NOMO-1 treated with dmso at 0.1 percent for 144 hours (cell line): ENCODE data around the gene ADRB2.
"Not testable (repeated sequence)": the region's sequence is repeated elsewhere in the genome, so short reads cannot be mapped to it uniquely, and the experiment has no call there.

Experiments used
- DNase-seq: peaks from one replicate; lab custom pipeline; 2025; ENCODE audit not compliant: unreplicated experiment; lab: John Stamatoyannopoulos, UW

Gene ADRB2

GRCh38 chr5:148826053-148826738 is at the start of gene ADRB2:
TSS of gene ADRB2 (plus strand) at chr5:148826611. CDS start at chr5:148826832, 221 bp downstream.
- peak; percentile 91 for DNase-seq

GRCh38 chr5:148776780-148777179 is 49.6 kb upstream of the ADRB2 start:
- DNase-seq = no peak

- DNase-seq = no peak
Measured at GRCh38 chr5:148778882-148779281, 47.5 kb upstream of the ADRB2 start.

GRCh38 chr5:148780711-148781110 is 45.7 kb upstream of the ADRB2 start:
- DNase-seq = no peak

- no peak for DNase-seq
Measured at GRCh38 chr5:148781766-148782165, 44.6 kb upstream of the ADRB2 start.

- DNase-seq = no peak
Measured at GRCh38 chr5:148785223-148785622, 41.2 kb upstream of the ADRB2 start.

GRCh38 chr5:148786456-148786855 is 40.0 kb upstream of the ADRB2 start:
- no peak for DNase-seq

GRCh38 chr5:148788636-148789035 is 37.8 kb upstream of the ADRB2 start:
- DNase-seq = no peak

- DNase-seq = no peak
Measured at GRCh38 chr5:148790545-148791333, 35.7 kb upstream of the ADRB2 start.

- DNase-seq = no peak
Measured at GRCh38 chr5:148791334-148791667, 35.1 kb upstream of the ADRB2 start.

- DNase-seq = no peak
Measured at GRCh38 chr5:148791696-148792095, 34.7 kb upstream of the ADRB2 start.

GRCh38 chr5:148792744-148793143 is 33.7 kb upstream of the ADRB2 start:
- DNase-seq = no peak

GRCh38 chr5:148793261-148793660 is 33.1 kb upstream of the ADRB2 start:
- DNase-seq = no peak

- DNase-seq = no peak
Measured at GRCh38 chr5:148794275-148794674, 32.1 kb upstream of the ADRB2 start.

GRCh38 chr5:148794729-148795561 is 31.5 kb upstream of the ADRB2 start:
- DNase-seq = peak; percentile 58

- no peak for DNase-seq
Measured at GRCh38 chr5:148796936-148797335, 29.5 kb upstream of the ADRB2 start.

- no peak for DNase-seq
Measured at GRCh38 chr5:148798786-148799185, 27.6 kb upstream of the ADRB2 start.

GRCh38 chr5:148799737-148800527 is 26.5 kb upstream of the ADRB2 start:
- no peak for DNase-seq

GRCh38 chr5:148801682-148802276 is 24.6 kb upstream of the ADRB2 start:
- no peak for DNase-seq

- DNase-seq = not testable (repeated sequence)
Measured at GRCh38 chr5:148803451-148803850, 23.0 kb upstream of the ADRB2 start.
